ENCODE data around the gene CNPY3.
A peak's percentile ranks its signal among the peaks of the same experiment; 100 is the strongest.

Gene CNPY3

DNA sequence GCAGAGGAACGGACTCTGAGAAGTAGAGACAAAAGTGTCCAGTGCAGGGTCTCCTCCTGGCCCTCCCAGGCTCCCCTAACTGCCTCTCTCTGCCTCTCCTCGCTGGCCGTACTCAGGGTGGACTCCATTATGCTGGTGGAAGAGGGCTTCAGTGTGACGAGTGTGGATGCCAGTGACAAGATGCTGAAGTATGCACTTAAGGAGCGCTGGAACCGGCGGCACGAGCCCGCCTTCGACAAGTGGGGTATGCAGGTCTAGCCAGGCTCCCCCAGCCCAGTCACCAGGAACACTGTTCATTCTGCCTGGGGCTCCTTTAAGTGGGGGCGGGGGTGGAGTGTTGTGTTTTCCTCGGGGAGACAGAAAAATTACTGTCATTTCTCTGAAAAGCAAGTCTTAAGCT, 32.8 kb downstream of the CNPY3 start:
- TF ChIP-seq, protein P1, sequence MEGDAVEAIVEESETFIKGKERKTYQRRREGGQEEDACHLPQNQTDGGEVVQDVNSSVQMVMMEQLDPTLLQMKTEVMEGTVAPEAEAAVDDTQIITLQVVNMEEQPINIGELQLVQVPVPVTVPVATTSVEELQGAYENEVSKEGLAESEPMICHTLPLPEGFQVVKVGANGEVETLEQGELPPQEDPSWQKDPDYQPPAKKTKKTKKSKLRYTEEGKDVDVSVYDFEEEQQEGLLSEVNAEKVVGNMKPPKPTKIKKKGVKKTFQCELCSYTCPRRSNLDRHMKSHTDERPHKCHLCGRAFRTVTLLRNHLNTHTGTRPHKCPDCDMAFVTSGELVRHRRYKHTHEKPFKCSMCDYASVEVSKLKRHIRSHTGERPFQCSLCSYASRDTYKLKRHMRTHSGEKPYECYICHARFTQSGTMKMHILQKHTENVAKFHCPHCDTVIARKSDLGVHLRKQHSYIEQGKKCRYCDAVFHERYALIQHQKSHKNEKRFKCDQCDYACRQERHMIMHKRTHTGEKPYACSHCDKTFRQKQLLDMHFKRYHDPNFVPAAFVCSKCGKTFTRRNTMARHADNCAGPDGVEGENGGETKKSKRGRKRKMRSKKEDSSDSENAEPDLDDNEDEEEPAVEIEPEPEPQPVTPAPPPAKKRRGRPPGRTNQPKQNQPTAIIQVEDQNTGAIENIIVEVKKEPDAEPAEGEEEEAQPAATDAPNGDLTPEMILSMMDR (IDR thresholded peaks at IDR 0.05; ENCODE audit: low read length, missing control alignments), result no peak
- H3K4me3 ChIP-seq (replicated peaks; ENCODE audit: low read depth, low read length), result no peak overlapping the region
- no peak for DNase-seq (ENCODE audit: low read depth)

- TF ChIP-seq, protein P1 (IDR thresholded peaks at IDR 0.05; ENCODE audit: low read length, missing control alignments), result no peak
- DNase-seq (ENCODE audit: low read depth), result no peak
- H3K4me3 ChIP-seq (replicated peaks; ENCODE audit: low read depth, low read length), result no peak overlapping the region
These were observed 33.4 kb downstream of the CNPY3 start for GRCh38 chr6:42962502-42963178.

GRCh38 chr6:42963179-42963854, 34.0 kb downstream of the CNPY3 start:
- no peak for DNase-seq (ENCODE audit: low read depth)
- TF ChIP-seq, protein P1 (IDR thresholded peaks at IDR 0.05; ENCODE audit: low read length, missing control alignments), result no peak
- no peak overlapping the region for H3K4me3 ChIP-seq (replicated peaks; ENCODE audit: low read depth, low read length)

DNA sequence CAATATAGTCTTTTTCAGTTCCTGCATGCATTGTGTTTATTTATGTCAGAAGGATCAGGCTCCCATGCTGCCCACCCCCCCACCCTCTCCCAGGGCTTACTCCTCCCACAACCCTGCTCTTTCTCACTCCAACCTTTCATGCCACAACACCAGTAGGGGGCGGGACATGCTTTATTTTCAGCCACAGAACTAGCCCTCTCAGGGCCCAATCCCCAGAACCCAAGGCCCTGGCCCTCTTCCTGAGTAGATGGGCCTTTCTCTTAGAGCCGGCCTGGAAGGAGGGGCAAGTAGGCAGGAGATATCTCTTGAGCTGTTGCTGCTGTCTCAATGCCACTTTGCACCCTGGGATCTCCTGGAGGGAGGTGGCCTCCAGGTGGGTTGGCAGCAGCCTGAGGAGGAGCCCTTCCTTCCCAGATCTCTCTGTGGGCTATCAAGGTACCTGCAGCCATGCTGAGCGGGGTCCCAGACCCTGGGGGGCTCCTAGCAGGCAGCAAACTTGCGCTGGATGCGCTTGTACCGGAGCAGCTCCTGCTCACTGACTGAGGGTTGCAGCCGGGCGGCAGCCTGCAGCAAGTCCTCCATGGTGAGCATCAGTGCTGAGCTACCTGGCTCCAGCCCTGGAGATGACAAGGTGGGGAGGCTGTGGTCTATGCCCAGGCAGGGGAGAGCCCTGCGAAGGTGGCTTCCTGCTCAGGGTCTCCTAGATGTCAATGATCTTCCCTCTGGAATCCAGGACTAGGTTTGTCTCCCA, 34.8 kb downstream of the CNPY3 start:
- TF ChIP-seq, protein P1 (IDR thresholded peaks at IDR 0.05; ENCODE audit: low read length, missing control alignments), result peak; percentile 36
- no peak overlapping the region for H3K4me3 ChIP-seq (replicated peaks; ENCODE audit: low read depth, low read length)
- DNase-seq (ENCODE audit: low read depth), result peak; percentile 70

DNA sequence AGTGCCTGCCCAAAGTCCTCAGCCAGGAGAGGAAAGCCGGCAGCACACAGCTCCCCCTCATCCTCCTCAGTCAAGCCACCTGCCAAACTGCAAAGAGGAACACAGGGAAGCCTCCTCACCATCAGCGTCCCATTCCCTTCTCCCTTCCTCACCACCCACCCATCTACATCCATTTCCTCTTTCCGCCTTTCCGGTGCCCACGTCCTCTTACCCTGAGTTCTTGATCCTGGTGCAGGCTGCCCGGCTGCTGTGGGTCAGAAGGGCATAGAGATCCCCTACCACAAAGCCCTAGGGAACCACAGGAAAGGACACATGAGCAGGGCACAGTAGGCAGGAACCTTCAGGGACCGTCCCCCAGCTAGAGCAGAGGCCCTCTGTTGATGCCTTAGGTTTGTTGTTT, 37.3 kb downstream of the CNPY3 start:
- TF ChIP-seq, protein P1 (IDR thresholded peaks at IDR 0.05; ENCODE audit: low read length, missing control alignments), result no peak
- DNase-seq (ENCODE audit: low read depth), result no peak
- no peak overlapping the region for H3K4me3 ChIP-seq (replicated peaks; ENCODE audit: low read depth, low read length)

- no peak overlapping the region for H3K4me3 ChIP-seq (replicated peaks; ENCODE audit: low read depth, low read length)
- TF ChIP-seq, protein P1 (IDR thresholded peaks at IDR 0.05; ENCODE audit: low read length, missing control alignments), result no peak
- DNase-seq (ENCODE audit: low read depth), result no peak
These were observed 37.9 kb downstream of the CNPY3 start for GRCh38 chr6:42967228-42967627.

Measured in fibroblast of pulmonary artery (primary cell).